Measurements from ENCODE around the gene CDCP1. TPM values are rescaled to one million over a fixed set of nuclear protein-coding genes. Genes with fewer than 3 reads are reported as not detected.

The CDCP1 gene
- total and polyA plus RNA-seq, 4 donors, result 1.6 to 20.7 (median 4.2) TPM

GRCh38 chr3:45064512-45065372 lies 81.4 kb downstream of the CDCP1 start:
- Histone ChIP-seq H3K9me3 (ENCODE audit: control insufficient read depth in 4 of 4, insufficient read depth in 3 of 4, low read length in 3 of 4) (no peaks in the 10 kb centered on the region), H3K4me1 (ENCODE audit: control insufficient read depth in 5 of 5, insufficient read depth in 5 of 5, low read length in 5 of 5) (peaks cover 0 to 5% (median 2%) of the 10 kb centered on the region in 5 donors), H3K27ac (ENCODE audit: low read depth in 1 of 2, low read length in 1 of 2) (peak overlapping the region in 1 of 2 donors; percentile 80), H3K36me3 (ENCODE audit: control insufficient read depth in 4 of 4, insufficient read depth in 4 of 4, low read length in 4 of 4) (no peaks in the 10 kb centered on the region), H3K27me3 (ENCODE audit: control insufficient read depth in 3 of 3, insufficient read depth in 3 of 3, low read length in 2 of 3) (no peaks in the 10 kb centered on the region), H3K9ac (ENCODE audit: insufficient read depth in 1 of 2, low read length in 2 of 2) (no peak overlapping the region), H3K4me3 (no peak overlapping the region)
- DNase-seq (peak; percentile 67 to 80 (median 72)), ATAC-seq (ENCODE audit: insufficient read depth, low FRiP score) (peak; percentile 48)
- WGBS, 2 donors, result 18 to 29% methylated on average over 12 of the region's 12 CpGs
- TF ChIP-seq CTCF (IDR thresholded peaks at IDR 0.05; ENCODE audit: control extremely low read depth, extremely low read depth), result no peak

- DNase-seq, result no peak
- Histone ChIP-seq H3K27me3 (ENCODE audit: control insufficient read depth in 3 of 3, insufficient read depth in 3 of 3, low read length in 2 of 3) (no peaks in the 10 kb centered on the region), H3K9ac (ENCODE audit: insufficient read depth in 1 of 2, low read length in 2 of 2) (no peak overlapping the region), H3K4me3 (no peak overlapping the region), H3K36me3 (ENCODE audit: control insufficient read depth in 4 of 4, insufficient read depth in 4 of 4, low read length in 4 of 4) (no peaks in the 10 kb centered on the region), H3K9me3 (ENCODE audit: control insufficient read depth in 4 of 4, insufficient read depth in 3 of 4, low read length in 3 of 4) (no peaks in the 10 kb centered on the region), H3K4me1 (ENCODE audit: control insufficient read depth in 5 of 5, insufficient read depth in 5 of 5, low read length in 5 of 5) (peaks cover 0 to 5% (median 3%) of the 10 kb centered on the region in 5 donors), H3K27ac (ENCODE audit: low read depth in 1 of 2, low read length in 1 of 2) (peak overlapping the region in 1 of 2 donors; percentile 21)
- no peak for TF ChIP-seq CTCF (IDR thresholded peaks at IDR 0.05; ENCODE audit: control extremely low read depth, extremely low read depth)
- ATAC-seq (ENCODE audit: insufficient read depth, low FRiP score), result no peak
- WGBS, 2 donors, result 94 to 100% methylated on average over 1 of the region's 1 CpG
Observed at GRCh38 chr3:45062697-45063070, 83.5 kb downstream of the CDCP1 start.

- H3K27me3 ChIP-seq (ENCODE audit: control insufficient read depth in 3 of 3, insufficient read depth in 3 of 3, low read length in 2 of 3), result no peaks in the 10 kb centered on the region
- no peak overlapping the region for H3K9ac ChIP-seq (ENCODE audit: insufficient read depth in 1 of 2, low read length in 2 of 2)
- WGBS, 2 donors, result 67 to 75% methylated on average over 4 of the region's 4 CpGs
- peaks cover 0 to 5% (median 3%) of the 10 kb centered on the region in 5 donors for H3K4me1 ChIP-seq (ENCODE audit: control insufficient read depth in 5 of 5, insufficient read depth in 5 of 5, low read length in 5 of 5)
- no peak for ATAC-seq (ENCODE audit: insufficient read depth, low FRiP score)
- H3K4me3 ChIP-seq, result no peak overlapping the region
- H3K36me3 ChIP-seq (ENCODE audit: control insufficient read depth in 4 of 4, insufficient read depth in 4 of 4, low read length in 4 of 4), result no peaks in the 10 kb centered on the region
- no peak overlapping the region for H3K27ac ChIP-seq (ENCODE audit: low read depth in 1 of 2, low read length in 1 of 2)
- no peaks in the 10 kb centered on the region for H3K9me3 ChIP-seq (ENCODE audit: control insufficient read depth in 4 of 4, insufficient read depth in 3 of 4, low read length in 3 of 4)
- no peak for DNase-seq
- no peak for TF ChIP-seq CTCF (IDR thresholded peaks at IDR 0.05; ENCODE audit: control extremely low read depth, extremely low read depth)
Observed at GRCh38 chr3:45060165-45060892, 85.8 kb downstream of the CDCP1 start.

All from lung (tissue), 12 donors.